ENCODE measurements around the gene TBCB.

GRCh38 chr19:36113894-36114720, 1.2 kb upstream of the TBCB start:
- TF ChIP-seq EP300 (IDR thresholded peaks at IDR 0.05) (no peak), CTCF (IDR thresholded peaks at IDR 0.05) (no peak), POLR2A (IDR thresholded peaks at IDR 0.05) (no peak)

Data from ovary (tissue), 3 donors.